ENCODE data around the gene SULT4A1.

DNA sequence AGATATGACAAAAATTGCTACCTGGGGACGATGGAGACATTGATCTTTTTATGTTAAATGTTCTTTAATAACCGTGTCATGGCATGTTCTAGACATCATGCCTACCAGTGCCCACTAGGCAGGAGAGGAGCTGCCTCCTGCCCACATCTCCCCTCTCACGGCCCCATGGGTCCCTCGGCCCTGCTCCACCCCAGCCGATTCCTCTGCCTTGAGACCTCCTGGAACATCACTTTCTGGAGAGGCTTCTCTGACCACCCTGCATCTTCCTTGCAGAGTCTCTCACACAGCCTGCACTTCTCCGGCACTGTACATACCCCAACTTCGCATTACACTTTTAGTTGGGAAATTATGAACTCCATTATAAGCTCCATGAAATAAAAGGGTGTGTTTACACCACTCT, 67.0 kb downstream of the SULT4A1 start:
- TF ChIP-seq, protein P1, sequence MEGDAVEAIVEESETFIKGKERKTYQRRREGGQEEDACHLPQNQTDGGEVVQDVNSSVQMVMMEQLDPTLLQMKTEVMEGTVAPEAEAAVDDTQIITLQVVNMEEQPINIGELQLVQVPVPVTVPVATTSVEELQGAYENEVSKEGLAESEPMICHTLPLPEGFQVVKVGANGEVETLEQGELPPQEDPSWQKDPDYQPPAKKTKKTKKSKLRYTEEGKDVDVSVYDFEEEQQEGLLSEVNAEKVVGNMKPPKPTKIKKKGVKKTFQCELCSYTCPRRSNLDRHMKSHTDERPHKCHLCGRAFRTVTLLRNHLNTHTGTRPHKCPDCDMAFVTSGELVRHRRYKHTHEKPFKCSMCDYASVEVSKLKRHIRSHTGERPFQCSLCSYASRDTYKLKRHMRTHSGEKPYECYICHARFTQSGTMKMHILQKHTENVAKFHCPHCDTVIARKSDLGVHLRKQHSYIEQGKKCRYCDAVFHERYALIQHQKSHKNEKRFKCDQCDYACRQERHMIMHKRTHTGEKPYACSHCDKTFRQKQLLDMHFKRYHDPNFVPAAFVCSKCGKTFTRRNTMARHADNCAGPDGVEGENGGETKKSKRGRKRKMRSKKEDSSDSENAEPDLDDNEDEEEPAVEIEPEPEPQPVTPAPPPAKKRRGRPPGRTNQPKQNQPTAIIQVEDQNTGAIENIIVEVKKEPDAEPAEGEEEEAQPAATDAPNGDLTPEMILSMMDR (IDR thresholded peaks at IDR 0.05), result no peak
- no peak for TF ChIP-seq POLR2AphosphoS5 (IDR thresholded peaks at IDR 0.05)
